Measurements from ENCODE around the gene TEX54.

The TEX54 gene

GRCh38 chr11:62782753-62783152, 49.9 kb downstream of the TEX54 start:
- DNase-seq = no peak

Data from CD4-positive, alpha-beta T cell treated with Interleukin-6 for 4 hours (primary cell).